Suppressor macrophage treated with lipopolysaccharide for 1 hour (primary cell): ENCODE data around the gene PPM1H.

Source experiments
- DNase-seq, 3 donors: peaks; one replicate each; pipeline ENCODE4 v3.0.0-alpha.2; 2020 to 2022

The PPM1H gene

GRCh38 chr12:62868820-62869219 is 66.1 kb downstream of the PPM1H start:
- no peak for DNase-seq

- no peak for DNase-seq
These were observed 68.4 kb downstream of the PPM1H start for GRCh38 chr12:62866451-62867082.

- DNase-seq, result no peak
These were observed 69.0 kb downstream of the PPM1H start for GRCh38 chr12:62865937-62866336.

- DNase-seq, result no peak
These were observed 69.9 kb downstream of the PPM1H start for GRCh38 chr12:62865065-62865464.

- no peak for DNase-seq
These were observed 72.6 kb downstream of the PPM1H start for GRCh38 chr12:62862259-62862881.

- no peak for DNase-seq
These were observed 73.4 kb downstream of the PPM1H start for GRCh38 chr12:62861586-62861985.

GRCh38 chr12:62860501-62861411 is 74.2 kb downstream of the PPM1H start:
- DNase-seq, result no peak

- peak in 1 of 3 donors; percentile 27 for DNase-seq
These were observed 74.9 kb downstream of the PPM1H start for GRCh38 chr12:62860020-62860419.

GRCh38 chr12:62859321-62859737 is 75.6 kb downstream of the PPM1H start:
- peak; percentile 23 to 41 (median 35) for DNase-seq

- DNase-seq, result no peak
These were observed 78.5 kb downstream of the PPM1H start for GRCh38 chr12:62856454-62856853.

- DNase-seq, result no peak
These were observed 80.9 kb downstream of the PPM1H start for GRCh38 chr12:62854024-62854423.

GRCh38 chr12:62849398-62849797 is 85.6 kb downstream of the PPM1H start:
- DNase-seq, result no peak

GRCh38 chr12:62848418-62848817 is 86.5 kb downstream of the PPM1H start:
- peak; percentile 91 to 97 (median 96) for DNase-seq

GRCh38 chr12:62847709-62848108 is 87.2 kb downstream of the PPM1H start:
- DNase-seq, result peak; percentile 60 to 79 (median 62)

GRCh38 chr12:62846491-62846890 is 88.5 kb downstream of the PPM1H start:
- DNase-seq, result peak; percentile 89 to 94 (median 90)

GRCh38 chr12:62844915-62845314 is 90.0 kb downstream of the PPM1H start:
- DNase-seq, result no peak

GRCh38 chr12:62843716-62844115 is 91.2 kb downstream of the PPM1H start:
- DNase-seq, result no peak

GRCh38 chr12:62841846-62842245 is 93.1 kb downstream of the PPM1H start:
- DNase-seq, result peak; percentile 60 to 73 (median 66)

- no peak for DNase-seq
These were observed 94.1 kb downstream of the PPM1H start for GRCh38 chr12:62840806-62841205.

GRCh38 chr12:62839869-62840660 is 94.9 kb downstream of the PPM1H start:
- no peak for DNase-seq

- no peak for DNase-seq
These were observed 99.9 kb downstream of the PPM1H start for GRCh38 chr12:62834971-62835547.

GRCh38 chr12:62834406-62834805 is 100.5 kb downstream of the PPM1H start:
- no peak for DNase-seq
